HG02943 (cell line): Measurements from ENCODE around the gene CRTAP.
"Not testable (repeated sequence)": the region's sequence is repeated elsewhere in the genome, so short reads cannot be mapped to it uniquely, and the experiment has no call there.

Experiments
- ATAC-seq: cut with Tn5 transposase; IDR thresholded peaks from one replicate; pipeline ENCODE4 v1.9.1; 2021; ENCODE audit warnings: mild to moderate bottlenecking, low read depth, moderate library complexity; ENCODE audit not compliant: unreplicated experiment

Gene CRTAP

DNA sequence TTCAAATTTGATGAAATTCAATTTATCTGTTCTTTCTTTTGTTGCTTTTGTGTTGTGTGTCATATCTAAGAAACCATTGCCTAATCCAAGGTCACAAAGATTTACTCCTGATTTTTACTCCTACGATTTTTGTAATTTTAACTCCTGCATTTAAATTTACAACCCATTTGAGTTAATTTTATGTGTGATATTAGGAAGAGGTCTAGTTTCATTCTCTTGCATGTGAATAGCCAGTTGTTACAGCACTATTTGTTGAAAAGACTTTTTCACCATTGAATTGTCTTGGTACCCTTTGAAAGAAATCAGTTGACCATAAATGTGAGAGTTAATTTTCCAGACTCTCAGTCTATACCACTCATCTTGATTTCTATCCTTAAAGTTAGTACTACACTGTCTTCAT is 23.9 kb downstream of the CRTAP start:
- ATAC-seq: no peak

GRCh38 chr3:33139006-33139623 is 25.3 kb downstream of the CRTAP start:
- ATAC-seq: not testable (repeated sequence)

DNA sequence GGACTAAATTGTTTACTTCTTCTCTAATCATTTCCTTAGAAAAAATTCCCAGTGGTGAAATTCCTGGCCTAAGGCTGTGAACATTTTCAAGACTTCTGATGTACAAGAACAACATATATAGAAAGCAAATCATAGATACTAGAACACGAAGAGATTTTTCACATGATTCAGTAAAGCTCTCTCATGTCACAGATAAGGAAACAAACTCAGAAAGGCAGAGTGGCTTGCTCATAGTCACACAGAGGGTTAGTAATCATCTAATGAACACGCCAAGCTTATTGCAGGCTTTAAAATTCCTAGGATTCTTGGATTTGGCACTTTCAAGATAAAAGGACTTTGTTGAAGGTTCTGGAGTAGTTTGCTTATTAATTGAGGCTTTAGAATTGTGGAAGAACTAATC is 26.2 kb downstream of the CRTAP start:
- no peak for ATAC-seq

DNA sequence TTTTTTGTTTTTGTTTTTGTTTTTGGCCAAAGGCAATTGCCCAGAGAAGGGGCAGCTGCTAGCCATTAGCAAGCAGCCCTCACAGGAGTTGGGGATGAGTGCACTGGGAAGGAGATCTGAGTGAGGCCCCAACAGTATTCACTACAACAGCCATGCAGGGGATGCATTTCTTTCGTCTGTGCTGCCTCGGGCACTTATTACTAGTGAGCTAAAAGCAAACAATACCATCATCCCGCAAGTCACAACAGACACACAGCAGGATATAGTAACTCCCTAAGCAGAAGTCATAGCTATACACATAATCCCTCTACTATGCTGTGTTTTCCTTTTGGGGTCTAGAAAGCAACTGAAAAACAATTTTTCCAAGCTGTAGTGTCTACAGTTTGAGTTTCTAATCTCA is 27.2 kb downstream of the CRTAP start:
- ATAC-seq: no peak

- no peak for ATAC-seq
These were observed 30.6 kb downstream of the CRTAP start for GRCh38 chr3:33144433-33144832.

DNA sequence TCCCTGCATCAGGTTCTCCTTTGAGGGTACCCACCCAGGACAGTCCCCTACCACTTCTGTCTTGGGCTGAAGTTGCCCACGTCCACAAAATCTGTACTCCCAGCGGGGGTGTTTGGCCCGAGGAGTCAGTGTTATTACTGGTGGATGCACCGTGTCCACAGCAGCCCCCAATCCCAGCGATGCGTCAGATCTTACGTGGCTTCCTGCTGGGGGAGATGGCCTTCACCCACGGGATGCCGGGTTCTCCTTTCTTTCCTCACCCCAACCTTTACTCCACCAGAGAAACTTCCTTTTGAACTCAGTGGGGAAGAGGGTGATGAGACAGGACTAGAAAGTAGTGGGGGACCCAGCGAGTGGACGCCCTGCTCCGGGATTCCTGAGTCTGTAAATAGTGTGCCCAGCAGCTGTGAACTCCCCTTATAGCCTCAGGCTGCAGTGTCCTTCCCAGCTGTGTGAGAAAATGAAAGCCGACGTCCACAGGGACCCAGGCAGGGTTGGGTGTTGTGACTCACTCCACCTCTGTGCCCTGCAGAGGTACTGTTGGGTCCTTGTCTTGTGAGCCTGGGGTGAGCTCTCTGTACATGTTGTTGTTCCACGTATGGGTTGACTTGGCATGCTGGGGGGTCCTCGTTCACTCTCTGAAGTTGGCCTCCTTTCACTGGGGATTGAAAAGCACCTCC is 31.5 kb downstream of the CRTAP start:
- ATAC-seq: no peak

DNA sequence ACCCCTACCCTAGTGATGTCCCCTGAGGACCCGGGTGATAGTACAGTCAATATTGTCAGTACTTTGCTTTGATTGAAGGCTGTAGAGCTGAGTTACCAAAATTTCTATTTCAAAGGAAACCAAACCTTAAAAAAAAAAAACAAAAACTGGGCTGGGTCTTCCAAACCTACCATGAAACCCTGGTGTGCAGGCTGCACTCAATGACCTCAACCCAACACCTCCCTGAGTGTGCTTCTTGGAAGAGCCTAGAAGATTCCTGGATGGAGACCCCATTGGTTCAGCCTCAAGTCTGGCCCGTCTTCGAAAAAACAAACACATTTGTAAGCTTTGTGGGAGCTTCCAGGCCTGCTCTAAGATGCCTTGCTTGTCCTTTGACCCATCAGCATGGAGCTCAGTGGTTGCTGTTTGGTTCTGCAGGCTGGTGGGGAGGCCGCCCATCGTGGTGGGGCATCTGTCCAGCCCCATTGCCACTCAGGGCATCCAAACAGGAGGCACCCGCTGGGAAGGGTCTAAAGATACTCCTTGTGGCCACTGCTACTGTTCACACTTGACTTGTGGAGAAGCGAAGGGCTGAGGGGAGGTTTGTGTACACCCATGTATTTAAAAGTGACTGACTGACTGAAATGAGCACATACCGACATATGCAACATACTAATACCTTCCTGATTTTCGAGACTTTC is 32.2 kb downstream of the CRTAP start:
- ATAC-seq: no peak

GRCh38 chr3:33146791-33147445 is 33.1 kb downstream of the CRTAP start:
- no peak for ATAC-seq

DNA sequence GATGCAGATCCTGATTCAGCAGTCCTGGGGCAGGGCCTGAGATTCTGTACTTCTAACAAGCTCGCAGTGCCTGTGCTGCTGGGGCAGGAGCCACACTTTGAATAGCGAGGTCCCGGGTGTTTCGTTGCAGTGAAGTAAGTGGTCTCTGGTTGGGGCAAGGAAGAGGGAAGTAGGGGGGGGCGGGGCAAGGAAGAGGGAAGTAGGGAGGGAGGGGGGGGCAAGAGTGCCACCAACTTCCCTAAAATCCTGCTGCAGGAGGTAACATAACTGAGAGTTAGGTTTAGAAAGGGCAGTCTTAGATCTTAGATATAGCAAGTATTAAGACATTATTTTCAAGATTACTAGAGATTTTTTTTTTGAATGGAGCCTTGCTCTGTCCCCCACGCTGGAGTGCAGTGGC is 35.5 kb downstream of the CRTAP start:
- no peak for ATAC-seq

- ATAC-seq: no peak
These were observed 38.8 kb downstream of the CRTAP start for GRCh38 chr3:33152363-33153360.

DNA sequence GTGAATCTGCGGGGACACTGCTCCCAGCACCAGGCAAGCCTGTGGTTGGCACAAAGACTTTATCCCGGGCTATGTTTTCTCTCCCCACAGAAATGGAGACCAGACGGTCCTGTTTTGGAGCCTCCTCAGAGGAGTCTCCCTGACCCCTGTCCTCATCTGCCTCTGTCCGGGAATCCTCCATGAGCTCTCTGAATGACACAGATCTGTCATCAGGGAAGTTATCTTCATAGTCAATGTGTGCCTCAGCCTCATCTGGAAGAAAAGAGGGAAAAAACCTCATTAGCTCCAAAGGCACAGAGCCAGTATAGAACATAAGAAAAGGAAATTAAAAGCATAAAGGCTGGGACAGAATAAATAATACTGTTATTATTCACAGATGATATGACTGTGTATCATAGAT is 40.0 kb downstream of the CRTAP start:
- ATAC-seq: no peak

GRCh38 chr3:33155301-33155700 is 41.5 kb downstream of the CRTAP start:
- no peak for ATAC-seq

DNA sequence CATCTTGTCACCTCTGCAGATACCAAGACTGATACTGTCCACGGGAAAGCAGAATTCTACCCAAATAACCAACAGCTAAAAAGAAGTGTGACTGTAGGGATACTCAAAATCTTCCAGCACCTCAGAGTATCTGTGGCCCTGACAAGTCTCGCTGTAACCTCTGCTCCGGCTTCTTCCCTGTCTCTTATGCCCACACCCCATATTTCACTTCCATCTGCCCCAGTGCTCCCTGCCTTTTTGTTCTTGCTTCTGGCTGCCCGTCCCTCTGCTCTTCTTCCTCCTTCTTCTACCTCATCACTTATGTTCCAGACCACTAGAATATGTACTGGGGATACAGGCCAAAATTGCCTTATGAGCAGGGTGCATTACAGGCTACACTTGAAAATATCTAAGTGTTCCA is 45.4 kb downstream of the CRTAP start:
- ATAC-seq: no peak

DNA sequence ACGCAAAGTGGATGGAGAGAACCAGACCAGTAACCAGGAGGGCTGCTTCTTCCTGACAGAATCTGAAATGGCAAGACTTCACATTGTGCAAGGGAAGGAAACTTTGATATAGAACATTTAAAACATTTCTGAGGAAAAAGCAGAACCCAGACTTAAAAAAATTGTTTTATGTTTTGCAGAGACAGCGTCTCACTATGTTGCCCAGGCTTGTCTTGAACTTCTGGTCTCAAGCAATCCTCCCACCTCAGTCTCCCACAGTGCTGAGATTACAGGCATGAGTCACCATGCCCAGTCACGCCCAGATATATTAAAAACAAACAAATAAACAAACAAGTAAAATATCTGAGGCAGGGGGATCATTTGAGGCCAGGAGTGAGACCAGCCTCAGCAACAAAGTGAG is 46.2 kb downstream of the CRTAP start:
- ATAC-seq: no peak

DNA sequence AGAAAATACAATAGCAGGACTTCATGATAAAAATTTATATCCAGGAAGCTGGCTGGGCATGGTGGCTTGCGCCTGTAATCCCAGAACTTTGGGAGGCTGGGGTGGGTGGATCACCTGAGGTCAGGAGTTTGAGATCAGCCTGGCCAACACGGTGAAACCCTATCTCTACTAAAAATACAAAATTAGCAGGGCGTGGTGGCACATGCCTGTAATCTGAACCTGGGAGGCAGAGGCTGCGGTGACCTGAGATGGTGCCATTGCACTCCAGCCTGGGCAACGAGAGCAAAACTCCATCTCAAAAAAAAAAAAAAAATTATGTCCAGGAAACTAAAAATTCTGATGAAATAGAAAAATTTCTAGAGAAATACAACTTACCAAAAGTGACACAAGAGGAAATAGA is 48.8 kb downstream of the CRTAP start:
- not testable (repeated sequence) for ATAC-seq

- no peak for ATAC-seq
These were observed 51.6 kb downstream of the CRTAP start for GRCh38 chr3:33165372-33165771.

DNA sequence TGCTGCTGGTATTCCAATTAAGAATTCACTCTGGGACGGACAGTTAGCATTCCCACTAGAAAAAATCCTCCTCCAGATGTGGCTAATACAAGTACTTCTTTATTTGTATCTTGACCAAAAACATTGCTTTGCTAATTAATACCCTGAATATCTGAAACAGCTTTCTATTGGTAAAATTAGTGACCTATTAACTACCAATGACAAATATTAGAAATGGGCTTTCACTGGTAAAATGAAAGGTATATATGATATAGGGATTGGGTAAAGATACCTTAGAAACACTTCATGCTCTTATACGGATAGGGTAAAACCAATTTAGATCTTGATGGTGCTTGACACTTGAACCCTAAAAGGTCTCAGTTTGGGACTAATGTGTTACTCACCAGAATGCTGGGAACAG is 52.3 kb downstream of the CRTAP start:
- ATAC-seq: no peak

- no peak for ATAC-seq
These were observed 53.5 kb downstream of the CRTAP start for GRCh38 chr3:33167284-33167683.

DNA sequence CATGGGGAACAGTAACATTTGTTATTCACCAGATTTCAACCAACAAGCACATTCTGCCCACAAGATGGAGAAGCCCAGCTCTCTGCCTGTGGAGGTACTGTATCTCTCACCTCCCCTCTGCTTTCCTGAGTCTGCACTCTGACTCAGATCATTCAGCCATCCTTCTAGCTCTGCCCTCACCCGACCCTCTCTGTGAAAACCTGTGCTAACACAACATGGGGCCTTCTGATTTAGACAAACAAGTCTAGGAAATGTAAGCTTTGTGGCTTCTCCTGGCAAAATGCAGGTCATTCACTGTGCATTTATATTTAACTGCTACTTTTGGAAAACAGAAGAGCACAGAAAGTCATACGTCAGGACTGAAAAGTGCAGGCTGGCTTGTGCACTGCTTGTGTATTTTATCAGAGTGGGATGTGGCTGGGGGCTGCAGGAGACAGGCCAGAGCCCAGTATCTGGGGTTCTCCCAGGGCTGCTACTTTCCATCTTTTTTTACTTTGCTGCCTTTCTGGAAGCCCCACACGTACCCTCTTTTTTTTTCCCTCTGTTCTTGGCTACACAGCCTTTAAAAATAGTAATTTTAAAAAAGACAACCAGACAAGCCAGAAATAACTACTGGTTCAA is 54.0 kb downstream of the CRTAP start:
- ATAC-seq: no peak

DNA sequence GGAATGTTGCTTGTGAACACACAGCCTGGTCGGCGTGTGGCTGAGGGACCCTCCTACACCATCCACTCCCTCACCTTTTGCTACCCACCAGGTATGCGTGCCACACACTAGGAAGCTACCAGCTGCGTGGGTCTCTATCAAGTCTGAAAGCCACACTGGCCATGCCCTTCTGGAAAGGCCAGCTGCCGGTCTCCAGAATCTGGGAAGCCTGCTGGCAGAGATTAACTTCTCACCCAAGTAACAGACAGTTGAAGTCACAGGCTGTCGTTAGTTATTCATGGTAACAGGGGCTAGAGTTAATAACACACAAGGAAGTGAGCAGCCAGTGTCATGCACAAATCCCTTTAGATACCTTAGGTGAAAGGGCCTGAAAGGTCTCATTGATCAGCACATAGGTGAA is 56.7 kb downstream of the CRTAP start:
- ATAC-seq: no peak
